Measurements from ENCODE around the gene F5. TPM values are rescaled to one million over a fixed set of nuclear protein-coding genes. Genes with fewer than 3 reads are reported as not detected.

F5 gene
- total and polyA plus RNA-seq, 3 experiments from 2014 or later: 0.06 to 76.5 (median 72.2) TPM

DNA sequence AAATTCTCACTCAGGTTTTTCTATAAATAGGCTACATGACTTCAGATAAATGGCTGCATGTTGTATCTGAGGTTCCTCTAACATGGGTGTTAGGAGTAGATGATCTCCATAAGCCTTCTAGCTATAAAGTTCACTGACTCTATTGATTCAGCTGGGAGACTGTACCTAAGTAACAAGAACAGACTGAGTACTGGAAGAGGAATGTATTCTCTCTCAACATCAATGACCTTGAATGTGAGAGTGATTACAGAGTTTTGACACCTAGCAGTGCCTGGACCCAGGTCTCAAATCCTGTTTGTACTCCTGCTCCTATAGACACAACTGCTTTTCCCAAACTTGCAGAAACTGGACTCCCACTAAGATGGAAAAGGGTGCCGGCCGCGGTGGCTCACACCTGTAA, 91.9 kb downstream of the F5 start:
- no peak for DNase-seq
- no peak overlapping the region for H3K4me3 ChIP-seq (ENCODE audit: low read length)
- POLR2A ChIA-PET: no interaction called here
- H3K27me3 ChIP-seq (ENCODE audit: insufficient read depth, low read length, poor library complexity, severe bottlenecking): no peaks in the 10 kb centered on the region
- H3K4me1 ChIP-seq (ENCODE audit: insufficient read depth, low read length): no peaks in the 10 kb centered on the region
- no peak overlapping the region for H3K27ac Mint-ChIP-seq
- peaks cover 0 to 8% (median 0%) of the 10 kb centered on the region in 5 donors for H3K9me3 Mint-ChIP-seq
- no peaks in the 10 kb centered on the region for H3K36me3 ChIP-seq (ENCODE audit: insufficient read depth, low read length)
- no peaks in the 10 kb centered on the region for H3K4me1 Mint-ChIP-seq
- peaks cover 0 to 8% (median 3%) of the 10 kb centered on the region in 3 donors for H3K36me3 Mint-ChIP-seq
- H3K9me3 ChIP-seq (ENCODE audit: low read length): no peaks in the 10 kb centered on the region
- H3K4me3 Mint-ChIP-seq: no peak overlapping the region
- H3K27me3 Mint-ChIP-seq: peaks cover 15 to 27% of the 10 kb centered on the region in 2 donors
- CTCF ChIA-PET: no interaction called here
- no peak overlapping the region for H3K27ac ChIP-seq (ENCODE audit: low read depth, low read length)

DNA sequence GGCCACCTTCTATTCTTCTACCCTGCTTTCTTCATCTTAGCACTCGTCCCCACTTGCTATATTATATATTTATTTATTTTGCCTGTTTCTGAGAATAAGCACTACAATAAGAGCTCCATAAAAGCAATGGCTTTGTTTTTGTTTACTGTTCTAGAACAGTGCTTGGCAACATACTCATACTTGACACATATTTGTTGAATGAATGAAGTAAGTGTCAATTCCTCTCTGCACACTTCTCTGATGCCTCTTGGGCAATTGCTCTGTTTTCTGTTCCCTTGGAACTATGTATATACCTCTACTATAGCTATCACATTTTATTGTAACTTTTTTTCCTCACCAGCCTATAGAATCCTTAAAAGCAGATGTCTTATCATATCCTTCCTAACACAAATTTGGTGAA, 93.0 kb downstream of the F5 start:
- no peaks in the 10 kb centered on the region for H3K4me1 ChIP-seq (ENCODE audit: insufficient read depth, low read length)
- no peaks in the 10 kb centered on the region for H3K4me1 Mint-ChIP-seq
- no peak overlapping the region for H3K27ac Mint-ChIP-seq
- no peak overlapping the region for H3K4me3 Mint-ChIP-seq
- H3K4me3 ChIP-seq (ENCODE audit: low read length): no peak overlapping the region
- H3K36me3 ChIP-seq (ENCODE audit: insufficient read depth, low read length): no peaks in the 10 kb centered on the region
- DNase-seq: no peak
- H3K36me3 Mint-ChIP-seq: peaks cover 0 to 3% (median 2%) of the 10 kb centered on the region in 3 donors
- POLR2A ChIA-PET: no interaction called here
- H3K27me3 ChIP-seq (ENCODE audit: insufficient read depth, low read length, poor library complexity, severe bottlenecking): no peaks in the 10 kb centered on the region
- CTCF ChIA-PET: interaction anchor here (1.1 kb wide), 1 partner anchor 56 kb away, joined by 3 read pairs; no protein-coding TSS in a partner anchor
- no peaks in the 10 kb centered on the region for H3K9me3 ChIP-seq (ENCODE audit: low read length)
- peaks cover 13 to 21% of the 10 kb centered on the region in 2 donors for H3K27me3 Mint-ChIP-seq
- H3K9me3 Mint-ChIP-seq: peaks cover 0 to 5% (median 0%) of the 10 kb centered on the region in 5 donors
- H3K27ac ChIP-seq (ENCODE audit: low read depth, low read length): no peak overlapping the region

DNA sequence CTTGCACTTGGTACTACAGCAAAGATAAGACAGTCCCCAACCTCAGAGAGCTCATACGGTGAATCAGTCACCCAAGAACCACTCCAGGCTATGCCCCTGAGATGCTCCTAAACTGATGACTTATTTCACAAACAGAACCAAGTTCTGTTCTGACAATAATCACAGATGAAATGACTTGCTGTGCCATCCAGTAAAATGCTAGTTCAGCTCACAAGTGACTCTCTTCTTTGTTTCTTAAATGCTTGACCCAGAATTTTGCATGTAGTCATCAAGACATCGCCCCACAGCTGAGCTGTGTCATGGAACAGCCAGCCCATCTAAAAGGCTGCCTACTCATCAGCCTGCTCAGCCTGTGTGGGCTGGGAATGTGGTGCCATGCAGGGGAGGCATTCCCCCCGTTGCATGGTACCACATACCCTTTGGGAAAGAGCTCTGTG, 94.4 kb downstream of the F5 start:
- H3K9me3 ChIP-seq (ENCODE audit: low read length): no peaks in the 10 kb centered on the region
- peaks cover under 1% of the 10 kb centered on the region for H3K4me1 ChIP-seq (ENCODE audit: insufficient read depth, low read length)
- peaks cover under 1 to 2% (median under 1%) of the 10 kb centered on the region in 3 donors for H3K4me1 Mint-ChIP-seq
- no peak overlapping the region for H3K4me3 ChIP-seq (ENCODE audit: low read length)
- ChIA-PET CTCF (interaction anchor here (0.7 kb wide), 1 partner anchor 54 kb away, joined by 3 read pairs; no protein-coding TSS in a partner anchor), POLR2A (no interaction called here)
- no peaks in the 10 kb centered on the region for H3K36me3 Mint-ChIP-seq
- H3K27me3 Mint-ChIP-seq: peaks cover 10 to 15% of the 10 kb centered on the region in 2 donors
- H3K27ac Mint-ChIP-seq: no peak overlapping the region
- H3K9me3 Mint-ChIP-seq: no peaks in the 10 kb centered on the region
- H3K27ac ChIP-seq (ENCODE audit: low read depth, low read length): no peak overlapping the region
- H3K36me3 ChIP-seq (ENCODE audit: insufficient read depth, low read length): no peaks in the 10 kb centered on the region
- no peak overlapping the region for H3K4me3 Mint-ChIP-seq
- DNase-seq: no peak
- H3K27me3 ChIP-seq (ENCODE audit: insufficient read depth, low read length, poor library complexity, severe bottlenecking): no peaks in the 10 kb centered on the region

DNA sequence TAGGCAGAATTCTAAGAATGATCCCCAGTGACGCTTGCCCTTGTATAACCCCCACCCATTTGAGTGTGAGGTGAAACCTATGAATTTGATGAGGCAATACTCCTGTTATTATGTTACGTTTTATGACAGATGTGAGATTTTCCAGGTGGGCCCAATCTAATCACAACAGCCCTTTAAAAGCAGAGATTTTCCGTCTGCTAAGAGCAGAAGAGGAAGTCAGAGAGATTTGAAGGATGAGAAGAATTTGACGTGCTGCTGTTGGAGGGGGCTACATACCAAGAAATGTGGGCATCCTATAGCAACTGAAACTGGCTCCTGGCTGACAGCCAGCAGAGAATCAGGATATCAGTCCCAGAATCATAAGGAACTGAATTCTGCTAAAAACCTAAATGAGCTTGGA, 98.1 kb downstream of the F5 start:
- H3K4me3 ChIP-seq (ENCODE audit: low read length): no peak overlapping the region
- Mint-ChIP-seq H3K9me3 (no peaks in the 10 kb centered on the region), H3K4me1 (peaks cover 30 to 32% (median 30%) of the 10 kb centered on the region in 3 donors), H3K36me3 (peaks cover 0 to 9% (median 0%) of the 10 kb centered on the region in 3 donors), H3K27ac (no peak overlapping the region), H3K4me3 (peak overlapping the region in 1 of 7 donors; percentile 50), H3K27me3 (peaks cover 7 to 10% of the 10 kb centered on the region in 2 donors)
- H3K4me1 ChIP-seq (ENCODE audit: insufficient read depth, low read length): peaks cover 13% of the 10 kb centered on the region
- no peak for DNase-seq
- ChIA-PET CTCF (no interaction called here), POLR2A (no interaction called here)
- H3K9me3 ChIP-seq (ENCODE audit: low read length): no peaks in the 10 kb centered on the region
- H3K27me3 ChIP-seq (ENCODE audit: insufficient read depth, low read length, poor library complexity, severe bottlenecking): no peaks in the 10 kb centered on the region
- no peak overlapping the region for H3K27ac ChIP-seq (ENCODE audit: low read depth, low read length)
- no peaks in the 10 kb centered on the region for H3K36me3 ChIP-seq (ENCODE audit: insufficient read depth, low read length)

DNA sequence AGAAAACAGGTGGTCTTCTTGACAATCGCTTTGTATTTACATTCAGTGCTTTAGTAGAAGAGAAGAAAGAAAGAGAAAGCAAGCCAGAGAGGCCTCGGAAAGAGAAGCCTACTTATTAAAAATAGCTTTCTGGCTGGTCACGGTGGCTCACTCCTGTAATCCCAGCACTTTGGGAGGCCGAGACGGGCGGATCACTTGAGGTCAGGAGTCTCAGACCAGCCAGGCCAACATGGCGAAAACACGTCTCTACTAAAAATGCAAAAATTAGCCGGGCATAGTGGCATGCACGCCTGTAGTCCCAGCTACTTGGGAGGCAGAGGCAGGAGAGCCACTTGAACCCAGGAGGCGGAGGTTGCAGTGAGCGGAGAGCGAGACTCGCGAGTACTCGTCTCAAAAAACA, 98.7 kb downstream of the F5 start:
- peaks cover 30 to 33% (median 32%) of the 10 kb centered on the region in 3 donors for H3K4me1 Mint-ChIP-seq
- CTCF ChIA-PET: no interaction called here

DNA sequence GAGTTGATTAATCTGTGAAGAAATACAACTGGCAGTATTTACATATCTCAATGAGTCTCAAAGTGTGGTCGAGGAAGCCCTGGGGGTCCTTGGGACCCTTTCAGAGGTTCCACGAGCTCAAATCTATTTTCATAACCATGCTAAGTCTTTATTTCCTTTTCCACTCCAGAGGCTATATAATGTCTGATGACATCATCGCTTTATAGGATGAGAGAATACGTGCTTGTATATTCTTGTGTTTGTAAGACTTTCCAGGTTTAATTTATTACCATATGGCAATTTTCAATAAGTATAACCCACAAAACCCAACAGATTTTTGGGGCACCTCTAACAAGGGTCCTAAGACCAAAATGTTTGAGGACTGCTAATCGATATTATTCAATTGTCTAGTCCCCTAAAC, 99.1 kb downstream of the F5 start:
- CTCF ChIA-PET: no interaction called here
- Mint-ChIP-seq H3K4me3 (peak overlapping the region in 4 of 7 donors; percentile 33 to 100 (median 94)), H3K4me1 (peaks cover 30 to 34% (median 32%) of the 10 kb centered on the region in 3 donors)

More for the DNA sequence above, 98.7 kb downstream of the F5 start:
- H3K9me3 ChIP-seq (ENCODE audit: low read length): no peaks in the 10 kb centered on the region
- DNase-seq: no peak
- no peak overlapping the region for H3K27ac ChIP-seq (ENCODE audit: low read depth, low read length)
- Mint-ChIP-seq H3K36me3 (peaks cover 0 to 9% (median 0%) of the 10 kb centered on the region in 3 donors), H3K27me3 (peaks cover 6 to 7% of the 10 kb centered on the region in 2 donors), H3K4me3 (peak overlapping the region in 2 of 7 donors; percentile 52 to 100), H3K27ac (no peak overlapping the region), H3K9me3 (no peaks in the 10 kb centered on the region)
- no peaks in the 10 kb centered on the region for H3K36me3 ChIP-seq (ENCODE audit: insufficient read depth, low read length)
- POLR2A ChIA-PET: no interaction called here
- peaks cover 13% of the 10 kb centered on the region for H3K4me1 ChIP-seq (ENCODE audit: insufficient read depth, low read length)
- H3K27me3 ChIP-seq (ENCODE audit: insufficient read depth, low read length, poor library complexity, severe bottlenecking): no peaks in the 10 kb centered on the region
- no peak overlapping the region for H3K4me3 ChIP-seq (ENCODE audit: low read length)

DNA sequence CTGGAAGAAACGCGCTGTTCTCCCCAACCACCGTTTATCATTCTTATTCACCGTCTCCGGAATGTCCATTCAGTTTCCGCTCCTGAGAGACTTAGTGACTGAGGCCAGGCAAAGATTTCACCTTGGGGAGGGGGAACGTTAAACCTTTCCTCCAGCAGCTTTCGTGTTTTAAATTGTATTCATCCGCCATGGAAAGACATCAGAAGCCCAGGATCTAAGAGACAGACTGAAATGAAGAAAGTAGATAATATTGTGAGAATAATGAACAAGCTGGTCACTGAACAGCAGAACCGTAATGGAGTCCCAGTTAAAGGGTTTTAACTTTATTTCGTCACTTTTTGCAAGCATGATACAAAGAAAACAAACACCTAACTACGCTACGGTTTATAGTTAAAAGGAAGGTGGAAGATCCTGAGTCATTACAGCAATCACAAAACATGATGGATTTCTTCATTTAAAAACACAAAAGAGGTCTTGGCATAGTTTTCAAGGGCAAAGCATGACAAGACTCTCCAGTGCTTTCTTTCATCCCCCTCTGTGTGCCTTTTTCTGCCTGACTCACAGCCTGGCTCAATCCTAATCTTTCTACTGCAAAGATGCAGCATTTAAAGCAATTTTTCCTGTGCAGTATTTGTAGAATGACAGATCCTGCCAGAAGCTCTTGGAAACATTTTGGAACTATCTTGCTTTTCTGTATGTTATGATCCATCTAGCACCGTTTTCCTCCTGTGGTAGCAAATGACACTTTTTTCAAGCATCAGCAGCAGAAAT, 99.8 kb downstream of the F5 start:
- H3K4me1 ChIP-seq (ENCODE audit: insufficient read depth, low read length): peaks cover 13% of the 10 kb centered on the region
- POLR2A ChIA-PET: interaction anchor here (0.7 kb wide), 1 partner anchor 1144 kb away, joined by 4 read pairs; no protein-coding TSS in a partner anchor
- CTCF ChIA-PET: interaction anchor here (0.9 to 1.0 kb wide), 2 partner anchors 42 to 61 kb away, joined by 3 to 4 read pairs; no protein-coding TSS in a partner anchor
- H3K4me3 ChIP-seq (ENCODE audit: low read length): peak overlapping the region; percentile 88
- H3K27ac ChIP-seq (ENCODE audit: low read depth, low read length): peak overlapping the region; percentile 78
- no peaks in the 10 kb centered on the region for H3K9me3 ChIP-seq (ENCODE audit: low read length)
- Mint-ChIP-seq H3K4me3 (peak overlapping the region; percentile 88 to 100 (median 94)), H3K4me1 (peaks cover 30 to 34% (median 32%) of the 10 kb centered on the region in 3 donors), H3K36me3 (peaks cover 0 to 9% (median 0%) of the 10 kb centered on the region in 3 donors), H3K27ac (peak overlapping the region; percentile 83 to 97 (median 94)), H3K9me3 (no peaks in the 10 kb centered on the region), H3K27me3 (peaks cover 4 to 6% of the 10 kb centered on the region in 2 donors)
- no peaks in the 10 kb centered on the region for H3K27me3 ChIP-seq (ENCODE audit: insufficient read depth, low read length, poor library complexity, severe bottlenecking)
- DNase-seq: no peak
- no peaks in the 10 kb centered on the region for H3K36me3 ChIP-seq (ENCODE audit: insufficient read depth, low read length)

More for the DNA sequence above, 99.1 kb downstream of the F5 start:
- Histone ChIP-seq H3K36me3 (ENCODE audit: insufficient read depth, low read length) (no peaks in the 10 kb centered on the region), H3K9me3 (ENCODE audit: low read length) (no peaks in the 10 kb centered on the region), H3K4me1 (ENCODE audit: insufficient read depth, low read length) (peaks cover 13% of the 10 kb centered on the region), H3K27ac (ENCODE audit: low read depth, low read length) (no peak overlapping the region), H3K4me3 (ENCODE audit: low read length) (no peak overlapping the region), H3K27me3 (ENCODE audit: insufficient read depth, low read length, poor library complexity, severe bottlenecking) (no peaks in the 10 kb centered on the region)
- Mint-ChIP-seq H3K9me3 (no peaks in the 10 kb centered on the region), H3K27me3 (peaks cover 5 to 6% of the 10 kb centered on the region in 2 donors), H3K27ac (peak overlapping the region in 2 of 8 donors; percentile 83 to 97), H3K36me3 (peaks cover 0 to 9% (median 0%) of the 10 kb centered on the region in 3 donors)
- DNase-seq: no peak
- POLR2A ChIA-PET: no interaction called here

Data from CD8-positive, alpha-beta memory T cell (primary cell).